GM03348 (cell line): Measurements from ENCODE around the gene CIDEA.
A peak's percentile ranks its signal among the peaks of the same experiment; 100 is the strongest.
"Not testable (repeated sequence)": the region's sequence is repeated elsewhere in the genome, so short reads cannot be mapped to it uniquely, and the experiment has no call there.

Source experiments
- DNase-seq: peaks from one replicate; pipeline ENCODE4 v3.0.0; 2012; ENCODE audit warnings: low spot score

CIDEA gene, protein sequence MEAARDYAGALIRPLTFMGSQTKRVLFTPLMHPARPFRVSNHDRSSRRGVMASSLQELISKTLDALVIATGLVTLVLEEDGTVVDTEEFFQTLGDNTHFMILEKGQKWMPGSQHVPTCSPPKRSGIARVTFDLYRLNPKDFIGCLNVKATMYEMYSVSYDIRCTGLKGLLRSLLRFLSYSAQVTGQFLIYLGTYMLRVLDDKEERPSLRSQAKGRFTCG

DNA sequence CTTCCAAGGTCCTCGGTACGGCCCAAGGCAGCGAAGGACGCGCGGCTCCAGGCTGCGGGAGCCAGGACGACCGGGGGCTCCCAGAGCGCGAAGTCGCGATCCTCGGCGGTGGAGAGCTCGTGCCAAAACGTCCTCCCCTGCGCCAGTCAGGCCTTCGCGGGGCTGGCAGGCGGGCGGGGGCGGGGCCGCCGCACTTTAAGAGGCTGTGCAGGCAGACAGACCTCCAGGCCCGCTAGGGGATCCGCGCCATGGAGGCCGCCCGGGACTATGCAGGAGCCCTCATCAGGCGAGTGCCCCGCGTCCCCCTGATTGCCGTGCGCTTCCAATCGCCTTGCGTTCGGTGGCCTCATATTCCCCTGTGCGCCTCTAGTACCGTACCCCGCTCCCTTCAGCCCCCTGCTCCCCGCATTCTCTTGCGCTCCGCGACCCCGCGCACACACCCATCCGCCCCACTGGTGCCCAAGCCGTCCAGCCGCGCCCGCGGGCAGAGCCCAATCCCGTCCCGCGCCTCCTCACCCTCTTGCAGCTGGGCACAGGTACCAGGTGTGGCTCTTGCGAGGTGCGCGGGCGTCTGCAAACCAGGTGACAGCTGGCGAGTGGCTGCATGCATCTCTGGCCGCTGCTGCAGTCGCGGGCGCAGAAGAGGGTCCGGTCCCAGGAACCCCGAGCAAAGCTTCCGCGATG is at the start of gene CIDEA:
TSS of gene CIDEA (plus strand) at position 226 of the 684 bp plus-strand sequence. CDS start at position 249, 23 bp downstream.
- peak; percentile 53 for DNase-seq

DNA sequence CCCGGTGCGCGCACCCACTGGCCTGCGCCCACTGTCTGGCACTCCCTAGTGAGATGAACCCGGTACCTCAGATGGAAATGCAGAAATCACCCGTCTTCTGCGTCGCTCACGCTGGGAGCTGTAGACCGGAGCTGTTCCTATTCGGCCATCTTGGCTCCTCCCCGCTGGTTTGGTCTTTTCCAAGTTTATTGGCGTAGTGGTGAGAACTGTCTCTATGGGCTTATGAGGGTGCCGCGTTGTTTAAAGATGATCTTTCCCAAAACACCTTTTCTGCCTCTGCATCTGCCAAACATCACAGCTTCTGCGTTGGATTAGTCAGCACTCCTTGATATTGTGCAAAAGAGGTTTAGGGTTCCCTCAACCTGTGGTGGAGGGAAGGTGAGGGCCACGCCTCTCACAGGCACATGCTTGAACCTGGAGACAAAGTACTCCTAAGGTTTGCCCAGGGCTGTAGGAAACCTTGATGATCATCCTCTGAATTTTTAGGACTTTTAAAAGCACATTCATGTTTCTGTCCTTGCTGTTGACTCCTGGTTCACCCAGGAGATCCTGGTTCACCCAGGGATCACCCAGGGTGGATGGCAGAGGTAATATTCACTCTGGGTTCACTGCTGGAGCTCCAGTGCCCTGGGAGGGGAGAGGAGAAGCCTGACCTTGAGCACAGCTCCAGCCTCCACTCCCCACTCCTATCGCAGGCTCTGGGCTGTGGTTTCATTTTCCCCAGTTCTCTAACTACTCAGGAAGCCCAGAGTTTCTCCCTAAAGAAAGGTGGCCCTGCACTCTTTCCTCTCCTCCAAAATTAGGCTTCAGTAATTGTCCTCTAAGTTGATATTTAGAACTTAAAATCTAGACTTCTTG is 45.6 kb upstream of the CIDEA start:
- not testable (repeated sequence) for DNase-seq

DNA sequence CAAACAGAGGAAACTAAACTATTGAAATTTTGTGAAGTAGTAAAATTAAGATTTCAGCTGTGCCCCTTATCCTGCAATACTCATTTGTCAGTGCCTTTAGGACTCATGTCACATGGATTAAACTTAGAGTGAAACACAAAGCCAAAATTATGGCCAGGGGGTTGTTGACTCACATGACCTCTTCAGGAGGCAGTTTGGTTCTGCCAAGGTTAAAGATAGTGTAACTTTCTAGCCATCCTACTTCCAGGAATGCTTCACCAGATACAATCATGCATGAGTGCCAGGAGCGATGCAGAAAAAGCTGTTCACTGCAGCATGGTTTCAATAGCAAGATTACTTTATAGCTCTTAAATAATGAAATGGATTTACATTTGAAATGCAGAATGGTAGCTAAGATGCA is 41.9 kb upstream of the CIDEA start:
- DNase-seq, result not testable (repeated sequence)

DNA sequence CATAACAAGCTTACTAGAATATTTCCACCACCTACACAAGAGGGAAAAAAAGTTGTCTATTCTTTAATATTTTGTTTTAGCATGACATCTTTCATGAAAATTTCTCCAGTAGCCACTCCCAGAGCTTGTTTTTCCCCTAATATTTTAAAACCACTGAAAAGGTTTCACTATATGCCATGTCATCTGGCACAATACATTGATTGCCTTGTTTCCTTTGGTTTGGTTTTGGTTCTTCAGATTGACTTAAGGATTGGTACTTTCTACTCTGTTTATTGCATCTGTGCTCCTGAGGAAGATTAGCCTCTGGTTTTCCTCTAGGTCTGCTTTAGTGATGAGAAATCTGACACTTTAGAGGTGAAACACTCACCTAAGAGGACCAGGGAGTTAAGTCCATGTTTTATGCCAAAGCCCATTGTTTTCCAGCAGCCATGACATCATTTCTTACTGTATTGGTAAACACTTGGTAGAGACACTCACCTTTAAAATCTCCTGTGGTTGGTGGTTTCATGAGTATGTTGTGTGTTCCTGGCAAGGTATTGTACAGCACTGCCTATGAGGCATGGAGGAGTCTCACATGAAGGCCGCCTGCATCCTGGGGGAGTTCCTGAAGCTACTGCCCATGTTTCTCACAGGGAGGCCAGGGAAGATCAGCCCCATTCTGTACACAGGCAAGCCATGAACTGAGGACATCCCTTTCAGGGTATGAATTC is 39.7 kb upstream of the CIDEA start:
- not testable (repeated sequence) for DNase-seq

DNA sequence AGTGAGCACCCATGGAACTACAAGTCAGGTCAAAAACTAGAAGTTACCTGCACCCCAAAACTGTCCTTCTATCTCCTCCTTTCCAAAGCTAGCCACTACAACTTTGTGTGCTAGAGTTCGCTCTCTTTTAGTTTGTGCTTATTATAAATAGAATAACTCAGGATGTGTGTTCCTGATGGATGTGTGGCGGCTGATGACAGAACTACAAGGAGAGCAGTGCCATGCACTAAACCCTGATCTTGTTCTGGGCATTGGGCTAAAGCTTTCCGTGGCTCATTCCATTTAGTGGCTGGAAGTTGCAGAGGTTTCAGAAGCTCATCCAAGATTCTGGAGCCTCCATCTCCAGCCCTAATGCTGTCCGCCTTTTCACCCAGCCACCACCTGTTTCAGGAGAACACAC is 37.7 kb upstream of the CIDEA start:
- DNase-seq, result not testable (repeated sequence)

DNA sequence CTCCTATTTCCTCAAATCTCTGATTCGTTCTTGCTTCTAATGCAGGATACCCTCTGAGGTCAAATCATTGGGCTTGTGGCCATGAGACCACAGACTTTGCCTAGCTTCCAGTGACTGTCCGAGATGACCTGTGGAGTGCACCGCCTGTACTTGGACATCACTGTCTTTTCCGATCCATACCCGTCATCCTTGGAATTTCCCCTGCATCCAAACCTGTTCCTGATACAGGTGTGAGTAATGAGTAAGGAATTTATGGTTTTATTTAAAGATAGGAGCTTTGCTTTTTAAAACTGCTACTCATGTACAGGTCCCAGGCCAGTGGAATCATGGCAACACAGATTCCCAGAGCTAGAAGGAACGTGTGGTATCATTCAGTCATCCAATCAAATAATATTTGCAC is 35.6 kb upstream of the CIDEA start:
- not testable (repeated sequence) for DNase-seq

DNA sequence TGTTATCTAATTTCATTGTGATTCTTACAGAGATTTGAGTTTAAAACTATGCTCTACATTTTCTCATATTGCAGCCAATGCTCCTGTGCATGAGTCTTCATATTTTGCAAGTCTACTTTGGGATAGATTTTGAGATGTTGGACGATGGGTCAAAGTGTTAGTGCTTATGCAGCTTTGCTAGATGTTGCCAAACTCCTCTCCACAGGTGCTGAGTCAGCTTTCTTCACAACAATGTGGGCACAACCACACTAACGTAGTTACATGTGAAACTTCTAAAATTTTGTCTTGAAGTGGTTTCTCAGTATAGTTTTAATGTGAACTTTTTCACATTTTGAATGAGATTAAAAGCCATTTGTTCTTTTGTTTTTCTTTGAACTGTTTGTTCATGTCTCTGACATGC is 32.1 kb upstream of the CIDEA start:
- DNase-seq, result not testable (repeated sequence)

DNA sequence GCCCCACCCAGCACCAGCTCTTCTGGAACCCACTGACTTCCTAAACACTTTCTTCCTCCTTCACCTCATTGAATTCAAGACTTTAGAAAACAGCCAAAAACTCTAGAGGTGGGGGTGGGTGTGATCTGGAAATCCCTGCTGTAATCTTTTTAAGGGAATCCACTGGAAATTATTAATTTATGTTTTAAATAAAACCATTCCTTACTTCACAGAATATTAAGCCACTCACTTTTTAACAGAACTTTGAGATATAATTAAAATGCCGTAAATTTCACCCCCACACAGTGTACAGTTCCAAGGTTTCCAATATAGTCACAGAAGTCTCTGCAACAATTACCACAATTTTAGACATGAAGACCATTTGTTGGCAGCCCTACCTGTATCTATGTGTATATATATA is 30.8 kb upstream of the CIDEA start:
- DNase-seq, result not testable (repeated sequence)

DNA sequence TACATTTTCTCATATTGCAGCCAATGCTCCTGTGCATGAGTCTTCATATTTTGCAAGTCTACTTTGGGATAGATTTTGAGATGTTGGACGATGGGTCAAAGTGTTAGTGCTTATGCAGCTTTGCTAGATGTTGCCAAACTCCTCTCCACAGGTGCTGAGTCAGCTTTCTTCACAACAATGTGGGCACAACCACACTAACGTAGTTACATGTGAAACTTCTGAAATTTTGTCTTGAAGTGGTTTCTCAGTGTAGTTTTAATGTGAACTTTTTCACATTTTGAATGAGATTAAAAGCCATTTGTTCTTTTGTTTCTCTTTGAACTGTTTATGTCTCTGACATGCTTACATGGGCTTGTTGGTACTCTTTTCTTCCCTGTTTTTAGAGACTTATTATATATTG is 27.4 kb upstream of the CIDEA start:
- not testable (repeated sequence) for DNase-seq

DNA sequence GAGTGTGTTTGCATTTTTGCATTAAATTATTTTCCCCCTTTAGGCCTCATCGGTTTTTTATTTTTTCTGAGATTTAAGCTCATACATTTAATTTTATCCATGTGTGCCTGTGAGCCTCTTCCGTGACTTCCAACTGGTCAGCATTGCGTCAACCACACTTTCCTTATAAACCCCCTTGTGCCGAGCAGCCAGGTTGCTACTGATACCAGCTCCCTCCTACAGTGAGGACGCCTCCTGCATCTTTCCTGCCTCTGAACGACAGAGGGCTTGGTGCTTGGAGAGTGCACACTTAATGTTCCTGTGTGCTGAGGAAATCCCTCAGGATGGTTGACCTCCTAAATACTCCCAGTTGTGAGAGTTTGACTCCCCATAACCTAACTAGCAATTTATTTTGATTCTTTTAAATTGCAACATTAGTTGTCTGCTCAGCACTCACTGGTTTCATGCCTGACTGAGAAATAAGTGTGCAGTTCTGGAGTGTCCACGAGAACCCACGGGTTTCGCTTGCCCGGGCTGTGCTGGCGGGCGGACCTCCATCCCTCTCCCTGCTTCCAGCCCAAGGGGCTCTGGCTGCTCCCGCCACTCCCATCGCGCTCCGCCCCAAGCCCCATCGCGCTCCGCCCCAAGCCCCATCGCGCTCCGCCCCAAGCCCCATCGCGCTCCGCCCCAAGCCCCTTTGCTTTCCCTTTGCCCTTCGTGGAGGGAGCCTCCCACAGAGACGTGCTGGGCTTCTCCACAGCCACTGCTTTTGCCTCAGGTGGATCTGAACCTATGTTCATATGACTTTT is 26.6 kb upstream of the CIDEA start:
- DNase-seq, result not testable (repeated sequence)

DNA sequence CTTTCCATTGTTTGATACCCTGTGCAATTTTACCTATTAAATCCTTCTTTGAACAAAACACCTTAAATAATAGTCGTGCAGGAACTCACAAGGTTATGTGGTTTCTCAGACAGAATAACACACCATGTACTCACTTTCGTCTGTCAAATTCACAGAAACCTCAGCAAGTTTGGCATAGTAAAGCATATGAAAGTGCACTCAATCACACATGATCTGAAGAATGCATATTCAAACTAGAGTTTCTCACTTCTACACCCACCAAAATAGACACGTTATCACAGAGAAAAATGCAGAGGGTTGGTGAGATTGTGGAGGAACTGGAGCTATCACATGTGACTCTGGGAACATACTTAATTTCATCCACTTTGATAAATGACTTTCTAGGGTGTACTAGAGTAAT is 25.9 kb upstream of the CIDEA start:
- not testable (repeated sequence) for DNase-seq

DNA sequence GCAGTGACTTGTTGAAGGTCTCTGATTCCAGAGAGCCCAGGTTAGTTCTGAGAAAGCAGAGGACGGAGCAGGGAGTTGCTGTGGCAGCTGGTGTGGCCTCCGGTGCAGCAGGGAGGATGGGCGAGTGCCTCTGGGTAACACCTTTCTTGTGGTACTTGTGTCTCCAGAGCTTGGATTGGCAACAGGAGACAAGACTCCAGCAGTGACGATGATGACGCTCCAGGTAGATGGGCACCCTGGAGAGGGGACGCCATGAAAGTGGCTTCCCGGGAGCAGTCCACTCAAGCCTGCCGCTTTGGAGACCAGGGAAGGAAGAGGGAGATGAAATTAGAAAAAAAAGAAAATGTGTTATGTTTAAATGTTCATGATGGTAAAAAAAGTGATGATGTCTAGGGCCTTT is 23.6 kb upstream of the CIDEA start:
- DNase-seq, result not testable (repeated sequence)

DNA sequence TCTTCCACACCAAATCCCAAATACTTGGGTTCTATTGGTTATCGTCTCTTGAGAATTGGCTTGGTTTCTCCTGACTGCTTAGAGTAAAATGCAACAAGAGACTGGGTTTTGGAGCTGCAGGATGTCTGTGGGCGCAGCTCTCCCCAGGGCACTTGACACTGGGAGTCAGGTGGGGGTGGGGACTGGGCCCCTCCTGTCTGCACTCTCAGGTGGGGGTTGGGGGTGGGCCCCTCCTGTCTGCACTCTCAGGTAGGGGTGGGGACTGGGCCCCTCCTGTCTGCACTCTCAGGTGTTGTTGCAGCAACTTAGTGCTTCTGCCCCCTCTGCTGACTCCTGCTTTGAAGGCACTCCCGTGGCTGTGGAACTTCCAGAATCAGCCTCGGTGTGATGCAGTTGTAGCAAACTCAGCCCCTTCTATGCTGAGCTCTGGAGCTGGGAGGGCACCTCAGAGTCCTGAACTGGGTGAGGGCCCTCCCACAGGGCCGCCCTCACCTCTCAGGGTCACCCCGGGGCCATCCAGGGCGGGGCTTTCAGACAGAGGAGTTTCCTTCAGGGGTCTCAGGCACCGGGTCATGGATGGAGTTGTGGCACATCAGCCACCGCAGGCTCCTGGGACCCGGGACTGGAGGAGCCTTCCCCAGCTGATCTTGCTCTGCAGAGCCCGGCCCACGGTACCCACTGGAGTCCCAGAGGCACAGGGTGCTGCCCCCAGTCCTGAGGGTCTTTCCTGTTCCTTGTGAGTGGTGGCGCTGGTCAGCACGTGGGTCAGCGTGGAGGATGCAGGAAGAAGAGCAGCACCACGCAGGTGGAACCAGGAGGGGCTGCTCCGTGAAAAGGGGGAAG is 22.9 kb upstream of the CIDEA start:
- no peak for DNase-seq

DNA sequence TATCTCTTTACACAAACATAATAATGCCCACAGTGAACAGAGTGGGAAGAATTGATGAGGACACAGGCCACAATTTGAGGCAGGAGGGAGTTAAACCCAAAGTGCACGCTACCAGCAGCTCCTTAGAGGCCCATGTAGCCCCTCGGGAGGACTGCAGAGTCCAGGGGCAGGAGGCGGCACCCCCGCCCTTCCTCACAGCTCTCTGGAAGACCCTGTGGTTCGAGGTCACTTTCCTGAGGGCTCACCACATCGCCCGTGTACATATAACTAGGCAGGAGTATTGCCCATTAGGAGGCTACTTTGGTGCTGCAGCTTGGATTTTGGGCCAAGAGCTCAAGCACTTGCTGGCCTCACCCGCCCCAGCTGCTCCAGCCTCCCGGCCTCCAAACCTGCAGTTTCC is 22.2 kb upstream of the CIDEA start:
- no peak for DNase-seq

DNA sequence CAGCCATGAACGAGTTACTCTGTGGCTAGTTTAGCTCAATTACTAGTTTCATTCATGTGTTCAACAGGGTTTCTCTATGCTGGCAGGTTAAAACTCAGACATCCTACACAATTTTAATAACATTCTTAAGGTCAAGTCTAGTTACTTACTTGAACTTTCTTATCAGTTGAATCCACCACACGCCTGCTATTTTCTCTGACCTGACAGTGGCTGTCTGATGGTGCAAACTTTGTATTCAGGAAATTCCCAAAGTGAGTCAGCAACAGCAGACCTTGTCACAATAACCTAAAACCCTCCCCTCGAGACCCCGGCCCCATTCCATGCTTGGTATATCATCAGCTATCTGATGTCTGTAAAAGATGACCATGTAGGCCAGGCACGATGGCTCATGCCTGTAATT is 20.8 kb upstream of the CIDEA start:
- DNase-seq, result no peak

DNA sequence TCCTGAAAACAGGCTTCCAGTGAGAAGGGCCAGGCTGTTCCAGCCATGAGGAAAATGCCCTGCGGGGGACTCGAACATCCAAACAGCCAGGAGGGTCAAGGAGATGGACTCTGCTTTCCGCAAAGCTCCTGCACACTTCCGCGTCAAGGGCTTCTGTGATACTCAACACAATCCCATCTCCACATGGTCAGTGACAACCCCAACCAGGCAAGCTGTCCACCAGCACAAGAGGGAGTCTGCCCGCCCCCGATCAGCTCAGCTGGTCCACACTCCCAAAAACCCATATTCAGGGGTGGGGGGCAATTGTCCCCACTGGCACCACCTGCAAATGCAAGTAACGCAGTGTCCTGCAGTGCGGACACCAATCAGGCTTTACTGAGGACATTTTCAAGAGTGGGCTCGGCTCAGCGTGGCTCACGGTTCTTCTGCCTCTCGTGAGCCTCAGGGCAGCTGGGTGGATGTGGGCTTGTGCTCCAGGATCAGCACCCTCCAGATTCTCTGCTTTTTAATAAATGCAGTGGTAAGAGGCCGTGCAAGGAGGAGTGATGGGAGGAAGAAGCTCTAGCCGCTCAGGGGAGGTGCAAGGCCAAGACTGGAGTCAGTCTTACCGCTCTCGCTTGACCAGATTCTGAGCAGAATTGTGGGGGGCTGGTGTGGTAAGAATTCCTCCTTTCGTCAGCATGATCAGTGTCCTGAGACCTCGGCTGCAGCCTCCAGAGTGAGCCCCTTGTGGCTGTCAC is 19.5 kb upstream of the CIDEA start:
- DNase-seq, result no peak

DNA sequence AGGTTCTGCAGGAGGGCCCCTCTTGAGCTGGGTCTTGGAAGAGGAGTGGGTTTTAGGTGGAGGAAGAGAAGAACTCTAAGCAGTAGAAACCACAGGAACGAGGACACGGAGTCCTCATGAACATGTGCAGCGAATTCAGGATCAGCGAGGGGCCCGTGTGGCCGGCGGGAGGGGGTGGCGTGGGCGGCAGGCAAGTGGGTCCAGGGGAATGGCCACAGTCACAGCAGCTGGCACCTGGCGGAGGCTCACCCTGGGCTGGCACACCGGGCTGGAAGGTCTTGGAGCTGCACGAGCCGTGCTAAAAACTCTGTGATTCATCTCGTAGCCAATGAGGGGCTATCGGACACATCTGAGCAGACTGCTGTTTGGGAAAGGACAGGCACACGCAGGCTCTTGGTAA is 18.0 kb upstream of the CIDEA start:
- no peak for DNase-seq

DNA sequence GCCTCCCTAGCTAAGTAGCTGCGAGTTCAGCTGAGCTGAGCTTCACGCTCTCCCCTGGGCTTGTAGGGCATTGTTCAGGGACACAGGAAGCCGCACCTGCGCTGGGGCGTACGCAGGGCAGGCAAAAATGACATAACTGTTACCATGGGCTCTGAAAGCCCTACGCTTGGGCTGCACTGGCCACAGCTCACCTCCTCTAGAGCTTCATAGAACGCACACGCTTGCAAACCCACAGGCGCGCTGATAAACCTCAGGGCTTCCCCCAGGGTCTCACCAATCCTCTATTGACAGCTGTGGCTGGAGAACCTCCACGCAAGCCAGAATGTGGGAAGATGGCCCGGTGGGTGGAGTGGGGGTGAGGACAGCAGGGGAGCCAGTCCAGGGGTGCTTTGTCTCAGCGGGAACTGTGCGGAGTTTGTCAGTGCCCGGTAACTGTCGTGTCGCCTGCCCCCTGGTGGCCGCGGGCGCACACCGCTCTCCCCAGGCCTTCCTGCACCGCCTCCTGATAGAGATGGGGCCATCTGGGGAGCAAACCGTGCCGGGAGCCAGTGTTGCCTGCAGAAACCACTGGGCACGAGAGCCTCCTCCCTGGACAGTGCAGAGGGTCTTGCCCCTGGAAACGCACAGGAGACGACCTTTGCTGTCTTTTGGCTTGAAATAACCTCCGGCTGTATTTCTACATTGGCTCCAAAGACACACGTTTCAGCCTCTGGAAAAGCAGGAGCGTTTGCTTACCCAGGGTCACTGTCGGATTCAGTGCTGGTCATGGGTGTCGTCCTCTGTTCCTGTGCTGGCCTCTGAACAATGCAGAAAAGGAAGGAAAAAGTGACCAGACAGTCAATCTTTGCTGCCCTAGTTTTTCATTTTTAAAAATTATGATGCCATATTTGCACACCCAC is 17.0 kb upstream of the CIDEA start:
- peak; percentile 91 for DNase-seq

DNA sequence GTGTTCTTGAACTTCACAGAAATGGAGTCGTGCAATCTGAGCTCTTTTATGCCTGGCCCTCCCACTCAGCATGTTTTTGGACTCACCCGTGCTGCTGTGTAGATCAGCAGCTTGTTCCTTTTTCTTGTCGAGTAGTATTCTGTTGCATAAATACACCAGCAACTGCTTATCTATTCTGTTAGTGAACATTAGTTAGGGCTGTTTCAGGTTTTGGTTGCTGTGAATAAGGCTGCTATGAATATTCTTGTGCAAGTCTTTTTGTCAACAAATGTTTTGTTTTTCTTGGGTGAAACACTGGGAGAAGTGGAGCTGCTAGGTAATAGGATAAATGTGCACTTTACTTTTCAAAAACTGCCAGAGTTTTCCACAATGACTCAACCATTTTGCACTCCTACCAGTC is 15.3 kb upstream of the CIDEA start:
- no peak for DNase-seq
